ENCODE results near the gene YPEL5. TPM values are rescaled to one million over a fixed set of nuclear protein-coding genes. Genes with fewer than 3 reads are reported as not detected.
"Not testable (repeated sequence)": the region's sequence is repeated elsewhere in the genome, so short reads cannot be mapped to it uniquely, and the experiment has no call there.

The YPEL5 gene
- total RNA-seq, 2 experiments from 2014 or later = 28.4 to 33.3 TPM

DNA sequence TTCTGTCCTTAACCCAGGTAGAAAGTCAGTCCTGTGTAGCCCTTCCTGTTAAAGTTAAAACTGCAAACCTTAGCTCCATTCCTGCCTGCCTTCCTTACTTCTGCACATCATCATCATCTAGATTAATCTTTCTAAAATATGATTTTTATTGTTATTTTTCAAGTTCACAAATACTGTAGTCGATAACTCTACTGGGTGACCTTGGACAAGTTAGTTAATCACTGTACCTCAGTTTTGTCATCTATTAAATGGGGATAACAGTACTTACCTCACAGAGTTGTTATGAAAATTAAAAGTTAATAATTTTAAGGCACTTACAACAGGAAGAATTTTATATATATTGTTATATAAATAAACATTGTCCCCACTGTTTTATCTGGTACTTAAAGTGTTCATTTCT lies 2.5 kb upstream of the YPEL5 start:
- H3K9me3 Mint-ChIP-seq = no peaks in the 10 kb centered on the region
- CTCF ChIA-PET = interaction anchor here (0.6 to 3.7 kb wide), 3 partner anchors 20 to 567 kb away, joined by 3 to 20 read pairs (median 5); no protein-coding TSS in a partner anchor
- no peaks in the 10 kb centered on the region for H3K36me3 Mint-ChIP-seq (ENCODE audit: low read depth)
- peaks cover 46% of the 10 kb centered on the region for H3K4me1 Mint-ChIP-seq (ENCODE audit: low read depth)
- intact Hi-C loops (cut with micrococcal nuclease) = loop anchor here (10.0 kb wide), 1 partner anchor 1129 kb away; no protein-coding TSS in a partner anchor
- H3K27me3 Mint-ChIP-seq (ENCODE audit: low read depth) = no peaks in the 10 kb centered on the region
- no peak overlapping the region for H3K27ac Mint-ChIP-seq
- H3K4me3 Mint-ChIP-seq = no peak overlapping the region
- no peak for DNase-seq

DNA sequence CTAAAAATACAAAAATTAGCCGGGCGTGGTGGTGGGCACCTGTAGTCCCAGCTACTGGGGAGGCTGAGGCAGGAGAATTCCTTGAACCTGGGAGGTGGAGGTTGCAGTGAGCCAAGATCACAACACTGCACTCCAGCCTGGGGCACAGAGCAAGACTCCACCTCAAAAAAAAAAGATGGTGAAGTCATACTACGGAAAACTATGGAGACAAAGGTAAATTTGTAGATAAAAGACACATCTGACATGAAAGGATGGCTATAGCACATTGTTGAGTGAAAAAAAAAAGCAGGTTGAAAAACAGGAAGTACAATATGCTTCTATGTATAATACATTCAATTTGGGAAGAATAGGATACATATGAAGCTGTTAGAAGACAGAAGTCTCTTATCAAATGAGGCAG lies 1.9 kb upstream of the YPEL5 start:
- not testable (repeated sequence) for H3K27me3 Mint-ChIP-seq (ENCODE audit: low read depth); H3K36me3 Mint-ChIP-seq (ENCODE audit: low read depth); DNase-seq; H3K9me3 Mint-ChIP-seq
- Mint-ChIP-seq H3K27ac (peak overlapping the region; percentile 78), H3K4me1 (ENCODE audit: low read depth) (peaks cover 46% of the 10 kb centered on the region), H3K4me3 (peak overlapping the region; percentile 17)
- CTCF ChIA-PET = interaction anchor here (0.6 to 3.7 kb wide), 2 partner anchors 19 to 27 kb away, joined by 3 to 20 read pairs; no protein-coding TSS in a partner anchor
- intact Hi-C loops (cut with micrococcal nuclease) = loop anchor here (5.0 to 10.0 kb wide), 4 partner anchors 1028 to 1393 kb away; partner anchors contain the start of genes CLIP4, EHD3 and PPP1CB

DNA sequence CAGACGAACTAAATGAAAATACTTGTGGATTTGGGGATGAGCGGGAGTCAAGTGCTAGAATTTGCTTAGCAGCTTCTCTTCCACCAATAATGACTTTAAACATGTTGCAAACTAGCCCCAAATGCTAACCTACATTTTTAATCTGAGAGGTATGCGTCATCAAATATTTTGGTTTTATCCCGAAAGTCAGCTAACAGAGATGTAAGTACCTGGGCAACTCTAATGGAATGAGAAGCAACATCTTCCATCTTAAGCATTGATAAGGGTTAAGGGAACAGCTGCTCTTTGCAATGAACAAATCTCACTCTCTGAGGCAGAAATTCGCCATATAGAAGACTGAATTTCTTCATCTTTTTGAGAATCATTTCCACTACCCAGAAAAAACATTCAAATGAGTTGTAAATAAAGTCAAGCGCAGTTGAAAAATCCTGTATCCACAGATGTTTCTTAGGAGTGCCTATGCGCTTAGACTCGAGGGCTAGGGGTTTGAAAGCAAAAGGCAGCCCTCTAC lies 926 bp upstream of the YPEL5 start:
- Mint-ChIP-seq H3K4me1 (ENCODE audit: low read depth) (peaks cover 52% of the 10 kb centered on the region), H3K36me3 (ENCODE audit: low read depth) (no peaks in the 10 kb centered on the region), H3K27me3 (ENCODE audit: low read depth) (no peaks in the 10 kb centered on the region), H3K9me3 (no peaks in the 10 kb centered on the region), H3K27ac (peak overlapping the region; percentile 95), H3K4me3 (peak overlapping the region; percentile 84)
- no peak for DNase-seq
- CTCF ChIA-PET = interaction anchor here (1.2 to 3.7 kb wide), 3 partner anchors 18 to 566 kb away, joined by 3 to 20 read pairs (median 6); no protein-coding TSS in a partner anchor
- intact Hi-C loops (cut with micrococcal nuclease) = loop anchor here (1.0 to 10.0 kb wide), 12 partner anchors 80 to 1917 kb away; partner anchors contain the start of genes CLIP4, EHD3, LBH and LCLAT1

DNA sequence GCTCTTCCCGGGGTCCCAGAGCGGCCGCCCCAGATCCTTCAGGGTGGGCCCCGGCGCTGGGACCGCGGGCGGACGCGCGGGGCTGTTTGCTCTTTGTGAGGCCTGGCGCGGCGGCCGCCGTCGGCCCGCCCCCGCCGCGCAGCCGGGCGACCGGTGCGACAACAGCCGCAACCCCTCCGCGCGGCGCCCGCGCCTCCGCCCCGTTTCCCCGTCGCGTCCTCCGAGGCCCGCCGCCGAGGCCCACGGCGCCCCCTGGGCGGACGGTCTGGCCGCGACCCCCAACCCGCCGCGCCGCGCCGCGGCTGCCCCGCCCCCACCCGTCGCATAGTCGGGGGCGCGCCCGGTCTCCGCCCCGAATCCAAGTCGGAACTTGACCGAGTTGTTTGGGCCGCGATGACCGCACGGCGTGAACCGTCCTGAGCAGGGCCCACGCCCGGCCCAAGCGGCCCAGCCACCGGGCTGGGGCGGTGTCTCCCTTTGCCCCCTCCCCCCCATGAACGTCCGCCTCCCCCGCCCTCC lies 448 bp downstream of the YPEL5 start:
- H3K27me3 Mint-ChIP-seq (ENCODE audit: low read depth) = no peaks in the 10 kb centered on the region
- no peak for DNase-seq
- intact Hi-C loops (cut with micrococcal nuclease) = loop anchor here (2.0 to 10.0 kb wide), 7 partner anchors 300 to 1526 kb away; partner anchors contain the start of genes CLIP4, EHD3, LCLAT1 and PPP1CB
- peaks cover 57% of the 10 kb centered on the region for H3K4me1 Mint-ChIP-seq (ENCODE audit: low read depth)
- H3K27ac Mint-ChIP-seq = no peak overlapping the region
- no peaks in the 10 kb centered on the region for H3K9me3 Mint-ChIP-seq
- peak overlapping the region; percentile 72 for H3K4me3 Mint-ChIP-seq
- CTCF ChIA-PET = interaction anchor here (1.0 to 4.9 kb wide), 6 partner anchors 17 to 565 kb away, joined by 3 to 32 read pairs (median 12); no protein-coding TSS in a partner anchor
- no peaks in the 10 kb centered on the region for H3K36me3 Mint-ChIP-seq (ENCODE audit: low read depth)

DNA sequence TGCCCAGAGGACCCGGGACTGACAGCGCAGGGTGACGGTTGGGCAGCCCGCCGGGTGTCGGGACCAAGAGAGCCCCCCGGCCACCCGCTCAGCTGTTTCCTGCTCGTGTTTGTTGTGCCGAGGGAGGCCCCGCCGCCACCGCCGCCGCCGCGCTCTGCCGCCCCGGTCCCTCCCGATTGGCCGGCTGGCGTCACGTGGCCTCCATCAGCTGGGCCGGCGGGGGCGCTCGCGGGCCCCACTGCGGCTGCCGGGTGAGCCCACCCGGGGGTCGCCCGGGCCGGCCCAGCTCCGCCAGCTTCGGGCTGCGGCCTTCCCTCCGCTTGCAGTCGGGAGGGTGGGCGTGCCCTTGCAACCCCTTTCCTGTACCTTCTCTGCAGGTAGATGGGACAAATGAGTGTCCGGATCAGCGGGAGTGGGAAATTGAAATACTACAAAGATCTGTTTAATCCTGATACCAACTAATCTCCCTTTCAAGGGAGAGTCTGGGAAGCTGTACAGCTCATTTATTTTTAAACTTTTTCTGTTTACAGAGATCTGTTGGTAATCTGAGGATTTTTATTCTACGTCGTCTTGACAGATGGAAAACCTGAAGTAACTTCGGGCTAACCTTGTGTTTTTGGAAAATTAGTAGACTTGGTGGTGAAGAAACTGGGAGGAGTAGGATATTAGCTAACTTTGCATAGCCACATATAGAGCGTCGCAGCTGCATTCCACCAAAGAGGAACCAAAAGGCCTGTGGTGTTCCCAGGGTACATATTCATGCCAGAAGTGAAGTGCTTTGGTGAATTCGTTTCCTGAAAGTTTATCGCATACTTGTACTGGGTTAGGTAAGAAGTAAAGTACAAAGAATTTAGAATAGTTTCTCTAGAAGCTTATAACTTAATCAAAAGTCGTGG lies 1.2 kb downstream of the YPEL5 start:
- no peaks in the 10 kb centered on the region for H3K27me3 Mint-ChIP-seq (ENCODE audit: low read depth)
- H3K27ac Mint-ChIP-seq = peak overlapping the region; percentile 34
- H3K9me3 Mint-ChIP-seq = no peaks in the 10 kb centered on the region
- H3K36me3 Mint-ChIP-seq (ENCODE audit: low read depth) = no peaks in the 10 kb centered on the region
- peak; percentile 75 for DNase-seq
- H3K4me3 Mint-ChIP-seq = peak overlapping the region; percentile 72
- intact Hi-C loops (cut with micrococcal nuclease) = loop anchor here (2.0 to 10.0 kb wide), 7 partner anchors 299 to 1527 kb away; partner anchors contain the start of genes CLIP4, EHD3, LCLAT1 and PPP1CB
- CTCF ChIA-PET = interaction anchor here (0.6 to 4.9 kb wide), 7 partner anchors 17 to 565 kb away, joined by 3 to 32 read pairs (median 5); no protein-coding TSS in a partner anchor
- peaks cover 58% of the 10 kb centered on the region for H3K4me1 Mint-ChIP-seq (ENCODE audit: low read depth)

DNA sequence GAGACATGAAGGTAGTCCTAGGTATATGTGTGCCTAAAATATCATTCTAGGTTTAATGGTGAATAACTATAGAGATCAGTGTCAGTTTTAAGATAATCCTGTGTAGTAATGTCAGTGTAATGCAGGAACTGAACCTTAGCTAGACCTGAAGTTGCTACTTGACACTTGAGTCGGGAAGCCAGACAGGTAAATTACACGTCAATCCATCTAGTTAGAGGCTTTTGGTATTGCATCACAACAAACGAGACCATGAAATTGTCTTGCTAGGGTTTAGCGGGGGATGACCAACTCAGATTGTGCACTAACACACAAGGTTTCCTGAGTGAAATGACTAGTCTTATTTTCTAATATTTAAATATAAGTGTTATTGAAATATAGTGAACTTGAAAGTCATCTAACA lies 2.0 kb downstream of the YPEL5 start:
- H3K36me3 Mint-ChIP-seq (ENCODE audit: low read depth) = no peaks in the 10 kb centered on the region
- intact Hi-C loops (cut with micrococcal nuclease) = loop anchor here (5.0 to 10.0 kb wide), 4 partner anchors 1032 to 1397 kb away; partner anchors contain the start of genes CLIP4, EHD3 and PPP1CB
- H3K9me3 Mint-ChIP-seq = no peaks in the 10 kb centered on the region
- CTCF ChIA-PET = interaction anchor here (0.8 to 4.9 kb wide), 5 partner anchors 16 to 564 kb away, joined by 3 to 32 read pairs (median 5); no protein-coding TSS in a partner anchor
- H3K4me1 Mint-ChIP-seq (ENCODE audit: low read depth) = peaks cover 61% of the 10 kb centered on the region
- H3K4me3 Mint-ChIP-seq = peak overlapping the region; percentile 72
- H3K27me3 Mint-ChIP-seq (ENCODE audit: low read depth) = no peaks in the 10 kb centered on the region
- no peak for DNase-seq
- peak overlapping the region; percentile 24 for H3K27ac Mint-ChIP-seq

DNA sequence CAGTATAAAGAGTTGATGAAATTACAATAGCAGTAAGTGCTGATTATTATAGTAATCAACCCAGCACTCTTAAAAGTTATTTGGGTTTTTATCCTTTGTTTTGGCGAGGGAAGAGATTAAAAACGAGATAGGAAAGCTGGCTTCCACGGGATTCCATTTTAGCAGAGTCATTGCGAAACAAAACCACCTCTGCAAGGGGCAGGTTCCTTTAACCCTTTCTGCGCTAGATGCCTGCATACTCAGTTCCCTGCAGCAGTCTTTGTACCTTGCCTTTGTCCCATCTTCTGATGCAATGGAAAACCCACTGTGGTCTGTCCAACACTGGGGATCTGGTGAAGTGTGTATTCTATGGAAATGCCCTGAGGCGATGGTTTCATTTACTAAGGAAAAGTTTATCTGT lies 2.7 kb downstream of the YPEL5 start:
- Mint-ChIP-seq H3K27me3 (ENCODE audit: low read depth) (no peaks in the 10 kb centered on the region), H3K36me3 (ENCODE audit: low read depth) (no peaks in the 10 kb centered on the region), H3K9me3 (no peaks in the 10 kb centered on the region), H3K27ac (peak overlapping the region; percentile 19), H3K4me3 (no peak overlapping the region), H3K4me1 (ENCODE audit: low read depth) (peaks cover 62% of the 10 kb centered on the region)
- CTCF ChIA-PET = interaction anchor here (0.8 to 4.9 kb wide), 7 partner anchors 14 to 1181 kb away, joined by 3 to 37 read pairs (median 4); no protein-coding TSS in a partner anchor
- intact Hi-C loops (cut with micrococcal nuclease) = loop anchor here (5.0 to 10.0 kb wide), 4 partner anchors 1032 to 1397 kb away; partner anchors contain the start of genes CLIP4, EHD3 and PPP1CB
- no peak for DNase-seq

DNA sequence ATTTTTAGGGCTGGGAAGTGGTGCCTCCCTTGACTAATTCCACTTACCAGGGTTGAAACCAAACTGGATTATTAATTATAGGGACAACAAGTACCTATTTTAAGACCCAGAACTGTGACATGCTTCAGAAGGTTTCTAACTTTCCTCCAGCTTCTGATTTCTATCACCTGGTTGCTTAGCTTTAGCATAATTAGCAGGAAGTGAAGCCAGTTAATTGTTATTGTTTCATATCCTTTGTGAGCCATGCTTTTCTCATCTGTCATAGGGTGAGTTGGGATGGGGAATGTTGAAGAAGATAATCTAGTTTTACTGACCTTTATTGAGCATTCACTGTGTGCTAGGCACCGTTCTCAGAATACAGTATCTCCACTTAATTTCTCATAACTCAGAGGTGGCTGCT lies 3.2 kb downstream of the YPEL5 start:
- H3K4me1 Mint-ChIP-seq (ENCODE audit: low read depth) = peaks cover 60% of the 10 kb centered on the region
- no peaks in the 10 kb centered on the region for H3K9me3 Mint-ChIP-seq
- CTCF ChIA-PET = interaction anchor here (0.8 to 4.9 kb wide), 7 partner anchors 14 to 1181 kb away, joined by 3 to 37 read pairs (median 6); no protein-coding TSS in a partner anchor
- peak overlapping the region; percentile 19 for H3K27ac Mint-ChIP-seq
- H3K4me3 Mint-ChIP-seq = no peak overlapping the region
- DNase-seq = no peak
- no peaks in the 10 kb centered on the region for H3K27me3 Mint-ChIP-seq (ENCODE audit: low read depth)
- H3K36me3 Mint-ChIP-seq (ENCODE audit: low read depth) = no peaks in the 10 kb centered on the region
- intact Hi-C loops (cut with micrococcal nuclease) = loop anchor here (5.0 to 10.0 kb wide), 4 partner anchors 1033 to 1398 kb away; partner anchors contain the start of genes CLIP4, EHD3 and PPP1CB

DNA sequence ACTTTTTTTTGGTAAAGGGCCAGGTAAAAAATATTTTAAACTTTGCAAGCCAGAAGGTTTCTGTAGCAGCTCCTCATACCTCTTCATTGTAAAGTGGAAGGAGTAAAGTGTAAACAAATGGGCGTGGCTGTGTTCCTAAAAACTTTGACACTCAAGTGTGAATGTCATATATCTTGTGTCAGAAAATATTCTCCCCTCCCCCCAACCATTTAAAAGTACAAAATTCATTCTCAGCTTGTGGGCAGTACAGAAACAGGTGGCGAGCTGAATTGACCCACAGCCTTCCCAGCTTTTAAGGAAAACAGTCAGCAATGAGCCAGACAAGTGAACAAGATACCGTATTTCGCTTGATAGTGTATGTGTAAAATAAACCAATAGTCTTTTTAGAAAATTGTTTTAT lies 4.0 kb downstream of the YPEL5 start:
- no peak overlapping the region for H3K27ac Mint-ChIP-seq
- DNase-seq = no peak
- H3K4me3 Mint-ChIP-seq = no peak overlapping the region
- H3K4me1 Mint-ChIP-seq (ENCODE audit: low read depth) = peaks cover 61% of the 10 kb centered on the region
- H3K27me3 Mint-ChIP-seq (ENCODE audit: low read depth) = no peaks in the 10 kb centered on the region
- CTCF ChIA-PET = interaction anchor here (0.6 to 4.9 kb wide), 6 partner anchors 13 to 562 kb away, joined by 4 to 37 read pairs (median 8); no protein-coding TSS in a partner anchor
- intact Hi-C loops (cut with micrococcal nuclease) = no loop called here
- no peaks in the 10 kb centered on the region for H3K36me3 Mint-ChIP-seq (ENCODE audit: low read depth)
- H3K9me3 Mint-ChIP-seq = no peaks in the 10 kb centered on the region

DNA sequence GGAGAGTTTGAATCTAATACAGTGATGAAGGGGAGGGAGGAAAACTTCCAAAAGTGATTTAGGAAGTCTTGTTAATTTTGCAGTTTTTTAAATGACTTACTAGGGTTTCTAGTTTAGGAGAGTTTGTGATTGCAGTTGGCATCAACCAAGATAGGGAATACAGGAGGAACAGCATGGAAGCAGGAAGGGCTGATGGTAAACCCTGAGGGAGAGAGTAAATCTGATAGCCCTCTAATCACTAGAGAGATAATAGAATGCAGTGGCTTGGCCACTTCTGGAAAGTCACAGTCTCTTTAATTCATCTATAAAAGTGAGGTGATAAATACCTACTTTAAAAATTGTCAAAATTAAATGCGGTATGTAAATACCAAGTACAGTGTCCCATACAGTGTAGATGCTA lies 5.6 kb downstream of the YPEL5 start:
- Mint-ChIP-seq H3K4me3 (no peak overlapping the region), H3K27me3 (ENCODE audit: low read depth) (no peaks in the 10 kb centered on the region), H3K4me1 (ENCODE audit: low read depth) (peaks cover 71% of the 10 kb centered on the region), H3K27ac (no peak overlapping the region), H3K36me3 (ENCODE audit: low read depth) (peaks cover 5% of the 10 kb centered on the region), H3K9me3 (no peaks in the 10 kb centered on the region)
- intact Hi-C loops (cut with micrococcal nuclease) = no loop called here
- CTCF ChIA-PET = interaction anchor here (0.6 to 4.9 kb wide), 5 partner anchors 11 to 1019 kb away, joined by 3 to 37 read pairs (median 3); no protein-coding TSS in a partner anchor
- no peak for DNase-seq

DNA sequence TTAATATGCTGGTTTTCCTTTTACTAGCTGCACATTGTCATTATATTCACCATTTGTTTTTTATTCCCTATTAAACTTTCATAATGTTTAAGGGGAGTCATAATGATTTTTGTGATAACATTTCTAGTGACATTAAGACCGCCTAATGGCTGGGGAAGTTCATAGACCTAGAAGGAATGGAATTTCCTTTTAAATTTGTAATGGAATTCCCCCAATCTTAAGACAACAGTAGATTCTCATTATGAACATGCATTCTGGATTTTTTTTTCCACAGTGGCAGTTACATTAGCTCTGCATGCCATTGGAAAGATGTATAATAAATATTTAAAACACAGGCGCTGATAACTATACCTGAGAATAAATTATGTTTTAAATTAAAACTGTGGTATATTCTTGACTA lies 8.4 kb downstream of the YPEL5 start:
- CTCF ChIA-PET = interaction anchor here (1.2 to 3.9 kb wide), 5 partner anchors 10 to 556 kb away, joined by 3 to 29 read pairs (median 6); no protein-coding TSS in a partner anchor
- H3K27ac Mint-ChIP-seq = no peak overlapping the region
- no peak for DNase-seq
- H3K9me3 Mint-ChIP-seq = no peaks in the 10 kb centered on the region
- H3K4me3 Mint-ChIP-seq = no peak overlapping the region
- H3K27me3 Mint-ChIP-seq (ENCODE audit: low read depth) = no peaks in the 10 kb centered on the region
- peaks cover 50% of the 10 kb centered on the region for H3K4me1 Mint-ChIP-seq (ENCODE audit: low read depth)
- intact Hi-C loops (cut with micrococcal nuclease) = no loop called here
- peaks cover 9% of the 10 kb centered on the region for H3K36me3 Mint-ChIP-seq (ENCODE audit: low read depth)

All from activated naive CD4-positive, alpha-beta T cell treated with anti-CD3 and anti-CD28 coated beads for 36 hours (primary cell).